G401 (cell line): ENCODE measurements around the gene MTA3. TPM values are rescaled to one million over a fixed set of nuclear protein-coding genes. Genes with fewer than 3 reads are reported as not detected.
"Not testable (repeated sequence)": the region's sequence is repeated elsewhere in the genome, so short reads cannot be mapped to it uniquely, and the experiment has no call there.

Experiments used
- DNase-seq: peaks from one replicate; pipeline ENCODE4 v3.0.0-alpha.2; 2015; ENCODE audit warnings: low spot score
- in situ Hi-C: cut with HindIII; loops from 2 replicates; pipeline ENCODE4 v1.10.0; 2016; ENCODE audit warnings: low sequenced_read_pairs, mixed read lengths
- total RNA-seq: library from RNA; depleted of rRNA; stranded (reverse); fragments of >200 nt; shearing (Covaris generic); gene quantifications from 2 replicates; pipeline ENCODE4 v1.2.3, GENCODE V29; 2014

MTA3 gene
- total RNA-seq, 1 experiment from 2014 or later, result 61.2 TPM

GRCh38 chr2:42642371-42642770, 73.9 kb downstream of the MTA3 start:
- DNase-seq, in situ Hi-C loops: not testable (repeated sequence)

GRCh38 chr2:42645551-42645950, 77.1 kb downstream of the MTA3 start:
- no peak for DNase-seq
- in situ Hi-C loops, result no loop called here

- in situ Hi-C loops, result no loop called here
- no peak for DNase-seq
Measured at GRCh38 chr2:42648796-42649195, 80.4 kb downstream of the MTA3 start.

GRCh38 chr2:42651057-42651456, 82.6 kb downstream of the MTA3 start:
- in situ Hi-C loops, result no loop called here
- no peak for DNase-seq

- in situ Hi-C loops, result no loop called here
- no peak for DNase-seq
Measured at GRCh38 chr2:42652086-42652485, 83.7 kb downstream of the MTA3 start.

- no peak for DNase-seq
Measured at GRCh38 chr2:42653039-42653438, 84.6 kb downstream of the MTA3 start.

GRCh38 chr2:42653908-42654445, 85.5 kb downstream of the MTA3 start:
- DNase-seq, result no peak
- in situ Hi-C loops, result no loop called here

More at GRCh38 chr2:42653039-42653438, 84.6 kb downstream of the MTA3 start:
- in situ Hi-C loops, result no loop called here

GRCh38 chr2:42658306-42658705, 89.9 kb downstream of the MTA3 start:
- DNase-seq, result no peak
- in situ Hi-C loops, result no loop called here

- in situ Hi-C loops, result no loop called here
- peak; percentile 14 for DNase-seq
Measured at GRCh38 chr2:42659609-42660008, 91.2 kb downstream of the MTA3 start.

- DNase-seq, result peak; percentile 65
- in situ Hi-C loops, result no loop called here
Measured at GRCh38 chr2:42663106-42663780, 94.8 kb downstream of the MTA3 start.

GRCh38 chr2:42663828-42664227, 95.4 kb downstream of the MTA3 start:
- in situ Hi-C loops, result no loop called here

GRCh38 chr2:42673989-42674579, 105.7 kb downstream of the MTA3 start:
- in situ Hi-C loops, result no loop called here
- peak; percentile 17 for DNase-seq

More at GRCh38 chr2:42663828-42664227, 95.4 kb downstream of the MTA3 start:
- DNase-seq, result no peak

GRCh38 chr2:42675815-42676214, 107.4 kb downstream of the MTA3 start:
- in situ Hi-C loops, result no loop called here
- no peak for DNase-seq

- no peak for DNase-seq
- in situ Hi-C loops, result no loop called here
Measured at GRCh38 chr2:42685303-42685702, 116.9 kb downstream of the MTA3 start.

GRCh38 chr2:42693013-42693615, 124.7 kb downstream of the MTA3 start:
- in situ Hi-C loops, result no loop called here
- DNase-seq, result no peak

- DNase-seq, result no peak
- in situ Hi-C loops, result no loop called here
Measured at GRCh38 chr2:42693688-42694479, 125.5 kb downstream of the MTA3 start.

GRCh38 chr2:42696987-42697386, 128.6 kb downstream of the MTA3 start:
- in situ Hi-C loops, result no loop called here
- DNase-seq, result no peak

- in situ Hi-C loops, result no loop called here
- DNase-seq, result no peak
Measured at GRCh38 chr2:42698940-42699339, 130.5 kb downstream of the MTA3 start.

GRCh38 chr2:42706836-42707235, 138.4 kb downstream of the MTA3 start:
- in situ Hi-C loops, result no loop called here
- DNase-seq, result no peak

- in situ Hi-C loops, result no loop called here
- no peak for DNase-seq
Measured at GRCh38 chr2:42708179-42708578, 139.7 kb downstream of the MTA3 start.
